HepG2 (cell line): ENCODE results near the gene UNC5CL. TPM values are rescaled to one million over a fixed set of nuclear protein-coding genes. Genes with fewer than 3 reads are reported as not detected.
A peak's percentile ranks its signal among the peaks of the same experiment; 100 is the strongest.

Experiments
- ATF7 ChIP-seq, 2 experiments: fragments of 450-650 bp in 1 of 2; sonication (generic) in 1 of 2; formaldehyde crosslinking in 1 of 2; IDR thresholded peaks; 2 replicates each; pipeline versions ENCODE4 v1.4.0 to v1.6.1; 2016 to 2020; ENCODE audit warnings: antibody characterized with exemption in 1 of 2, mild to moderate bottlenecking in 1 of 2, missing genetic modification reagents in 1 of 2
- ATRX ChIP-seq: sonication (generic); formaldehyde crosslinking; IDR thresholded peaks from 2 replicates; pipeline ENCODE4 v1.4.0; 2020; ENCODE audit warnings: missing genetic modification reagents, borderline replicate concordance
- BATF2 ChIP-seq: sonication (generic); formaldehyde crosslinking; IDR thresholded peaks from 2 replicates; pipeline ENCODE4 v1.8.0; 2022; ENCODE audit warnings: mild to moderate bottlenecking, missing genetic modification reagents, moderate library complexity
- BCLAF1 ChIP-seq: fragments of 450-650 bp; IDR thresholded peaks from 2 replicates; pipeline ENCODE4 v1.6.1; 2017; ENCODE audit warnings: mild to moderate bottlenecking
- BHLHE40 ChIP-seq: IDR thresholded peaks from 2 replicates; pipeline ENCODE4 v1.6.1; 2011; ENCODE audit warnings: low read length, improper control_type of control experiment
- CBFB ChIP-seq: sonication (generic); formaldehyde crosslinking; IDR thresholded peaks from 2 replicates; pipeline ENCODE4 v1.4.0; 2020; ENCODE audit warnings: missing genetic modification reagents
- KDM6A ChIP-seq: IDR thresholded peaks from 2 replicates; pipeline ENCODE4 v1.6.1; 2016; ENCODE audit warnings: low read depth
- MYPOP ChIP-seq: sonication (generic); formaldehyde crosslinking; IDR thresholded peaks from 2 replicates; pipeline ENCODE4 v1.8.1; 2023; ENCODE audit warnings: mild to moderate bottlenecking, moderate library complexity, missing genetic modification reagents
- POLR2G ChIP-seq: fragments of 200-400 bp; formaldehyde crosslinking; IDR thresholded peaks from 2 replicates; pipeline ENCODE4 v1.6.1; 2018; ENCODE audit warnings: mild to moderate bottlenecking, low read depth, low read length, moderate library complexity
- RAD21 ChIP-seq: fragments of 450-650 bp; formaldehyde crosslinking; IDR thresholded peaks from 2 replicates; pipeline ENCODE4 v1.5.0; 2020; ENCODE audit warnings: mild to moderate bottlenecking
- RARG ChIP-seq: sonication (generic); formaldehyde crosslinking; IDR thresholded peaks from 2 replicates; pipeline ENCODE4 v1.4.0; 2020; ENCODE audit warnings: low read depth, mild to moderate bottlenecking, missing genetic modification reagents
- SALL2 ChIP-seq: sonication (generic); formaldehyde crosslinking; IDR thresholded peaks from 2 replicates; pipeline ENCODE4 v1.8.1; 2023; ENCODE audit warnings: mild to moderate bottlenecking, missing genetic modification reagents, inconsistent platforms
- SOX13 ChIP-seq, 3 experiments: fragments of 450-650 bp in 1 of 3; sonication (generic) in 1 of 3; formaldehyde crosslinking in 1 of 3; IDR thresholded peaks in 2 of 3; conservative IDR thresholded peaks in 1 of 3; 2 replicates each; pipeline versions ENCODE4 v1.5.0 to v1.6.1; 2016 to 2020; ENCODE audit warnings: antibody characterized with exemption in 1 of 3, mild to moderate bottlenecking in 1 of 3, missing compliant biosample characterization in 1 of 3, missing genetic modification reagents in 1 of 3, moderate library complexity in 1 of 3
- TBP ChIP-seq: sonication (generic); formaldehyde crosslinking; IDR thresholded peaks from 2 replicates; pipeline ENCODE4 v1.5.0; 2020; ENCODE audit warnings: missing genetic modification reagents
- TCF7 ChIP-seq: sonication (generic); IDR thresholded peaks from 2 replicates; pipeline ENCODE4 v1.6.1; 2016; ENCODE audit warnings: antibody characterized with exemption, low read depth
- THAP9 ChIP-seq: sonication (generic); formaldehyde crosslinking; IDR thresholded peaks from 2 replicates; pipeline ENCODE4; 2020; ENCODE audit warnings: missing genetic modification reagents, mild to moderate bottlenecking, borderline replicate concordance
- ZNF124 ChIP-seq: sonication (generic); formaldehyde crosslinking; IDR thresholded peaks from 2 replicates; pipeline ENCODE4 v1.4.0; 2020; ENCODE audit warnings: missing genetic modification reagents
- ZNF17 ChIP-seq: sonication (generic); formaldehyde crosslinking; IDR thresholded peaks from 2 replicates; pipeline ENCODE4 v1.5.0; 2020; ENCODE audit warnings: mild to moderate bottlenecking, missing genetic modification reagents
- ZNF382 ChIP-seq: sonication (generic); formaldehyde crosslinking; IDR thresholded peaks from 2 replicates; pipeline ENCODE4 v1.5.0; 2020; ENCODE audit warnings: missing genetic modification reagents, mild to moderate bottlenecking, borderline replicate concordance
- ZNF44 ChIP-seq: sonication (generic); formaldehyde crosslinking; IDR thresholded peaks from 2 replicates; pipeline ENCODE4 v1.5.1; 2020; ENCODE audit warnings: mild to moderate bottlenecking, missing genetic modification reagents
- ZNF451 ChIP-seq: sonication (generic); formaldehyde crosslinking; IDR thresholded peaks from 2 replicates; pipeline ENCODE4 v1.5.0; 2020; ENCODE audit warnings: mild to moderate bottlenecking, missing genetic modification reagents
- ZNF615 ChIP-seq: sonication (generic); formaldehyde crosslinking; IDR thresholded peaks from 2 replicates; pipeline ENCODE4 v1.5.0; 2020; ENCODE audit warnings: mild to moderate bottlenecking, missing genetic modification reagents, borderline replicate concordance
- ZNF883 ChIP-seq: sonication (generic); formaldehyde crosslinking; IDR thresholded peaks from 2 replicates; pipeline ENCODE4 v1.5.1; 2020; ENCODE audit warnings: mild to moderate bottlenecking, missing genetic modification reagents; ENCODE audit errors: not compliant biosample characterization
- ZZZ3 ChIP-seq: sonication (generic); formaldehyde crosslinking; IDR thresholded peaks from 2 replicates; pipeline ENCODE4 v1.4.0; 2020; ENCODE audit warnings: missing genetic modification reagents, mild to moderate bottlenecking, borderline replicate concordance
- polyA plus RNA-seq, 8 experiments: library from polyadenylated mRNA; depleted of rRNA in 3 of 8; stranded (reverse) in 7 of 8; unstranded in 1 of 8; fragments of >200 nt; fragmentation: Illumina TruSeq in 4 of 8; extraction: Trizol in 4 of 8; gene quantifications; 2 replicates each; pipeline versions ENCODE4 v1.2.1 to v1.2.3, GENCODE V29; 2011 to 2016; ENCODE audit warnings: low read depth in 4 of 8, missing spikeins in 1 of 8, mixed read lengths in 1 of 8; ENCODE audit not compliant: insufficient read depth in 1 of 8
- total RNA-seq, 5 experiments: library from RNA; depleted of rRNA; stranded (reverse); fragments of >200 nt; fragmentation: Illumina TruSeq; extraction: Trizol; gene quantifications; 2 replicates each; pipeline ENCODE4 v1.2.3, GENCODE V29; 2016; ENCODE audit warnings: low read depth in 1 of 5

The UNC5CL gene
- total and polyA plus RNA-seq, 2 of the 13 experiments (the other 11 are each of a cell fraction or from before 2014, with no cell fraction given): 2.4 to 2.5 TPM

GRCh38 chr6:41063884-41064285, 24.9 kb upstream of the UNC5CL start (continued):
- TF ChIP-seq ATRX (CRISPR knock-in tag): no peak
- no peak for TF ChIP-seq ZNF17 (CRISPR knock-in tag)
- TF ChIP-seq ZNF883: no peak
- TF ChIP-seq TCF7: peak; percentile 19
- TF ChIP-seq ZNF451 (CRISPR knock-in tag): no peak
- TF ChIP-seq BCLAF1: no peak
- no peak for TF ChIP-seq SALL2 (CRISPR knock-in tag)
- no peak for TF ChIP-seq THAP9 (CRISPR knock-in tag)
- TF ChIP-seq SOX13 (IDR thresholded peaks at IDR 0.05): peak; percentile 38; the same call in 1 of the 2 replicates
- TF ChIP-seq SOX13 (CRISPR knock-in tag; conservative IDR thresholded peaks at IDR 0.05 in 1 of 2, IDR thresholded peaks at IDR 0.05 in 1 of 2): peak in 1 of 2 experiments; percentile 89; a peak in 2 of 4 replicates
- 0 out of 2 replicates have a peak, but pooled peaks have one; percentile 8 for TF ChIP-seq RAD21
- TF ChIP-seq ZNF44 (CRISPR knock-in tag): no peak
- TF ChIP-seq BATF2 (CRISPR knock-in tag): no peak
- peak; percentile 51; the same call in 1 of the 2 replicates for TF ChIP-seq CBFB (CRISPR knock-in tag)
- TF ChIP-seq ZNF124: peak; percentile 100
- no peak; the same call in 1 of the 2 replicates for TF ChIP-seq ZNF382 (CRISPR knock-in tag)
- no peak for TF ChIP-seq KDM6A (CRISPR knock-in tag)
- no peak for TF ChIP-seq ZNF615 (CRISPR knock-in tag)
- TF ChIP-seq MYPOP (CRISPR knock-in tag): no peak
- peak; percentile 55 for TF ChIP-seq POLR2G
- TF ChIP-seq ATF7 (IDR thresholded peaks at IDR 0.05): no peak
- TF ChIP-seq ATF7 (CRISPR knock-in tag; IDR thresholded peaks at IDR 0.05): no peak
- no peak for TF ChIP-seq BHLHE40
- no peak for TF ChIP-seq ZZZ3
- TF ChIP-seq TBP (CRISPR knock-in tag): no peak
- no peak for TF ChIP-seq RARG (CRISPR knock-in tag)
